Medulla oblongata (tissue), 1 donor: ENCODE measurements around the gene FAM90A26.
"Not testable (repeated sequence)": the region's sequence is repeated elsewhere in the genome, so short reads cannot be mapped to it uniquely, and the experiment has no call there.

Source experiments
- DNase-seq: peaks from one replicate; pipeline ENCODE4 v3.0.0-alpha.2; 2015; ENCODE audit errors: extremely low spot score

The FAM90A26 gene

GRCh38 chr4:9158392-9158791 lies 11.8 kb upstream of the FAM90A26 start:
- not testable (repeated sequence) for DNase-seq

DNA sequence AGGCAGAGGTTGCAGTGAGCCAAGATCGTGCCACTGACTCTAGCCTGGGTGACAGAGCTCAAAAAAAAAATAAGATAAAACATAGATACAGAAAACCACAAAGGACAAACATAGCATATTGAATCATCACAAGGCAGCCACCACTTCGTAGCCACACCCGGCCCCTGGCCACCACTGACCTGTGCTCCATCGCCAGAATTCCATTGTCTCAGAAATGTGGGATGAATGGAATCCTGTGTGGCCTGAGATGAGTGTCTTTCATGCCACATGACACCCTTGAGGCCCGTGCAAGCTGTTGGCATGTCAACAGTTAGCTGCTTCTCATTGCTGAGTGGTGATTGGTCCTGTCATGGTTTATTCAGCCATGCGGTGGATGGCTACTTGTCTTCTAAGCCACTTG lies 10.2 kb upstream of the FAM90A26 start:
- DNase-seq = not testable (repeated sequence)

DNA sequence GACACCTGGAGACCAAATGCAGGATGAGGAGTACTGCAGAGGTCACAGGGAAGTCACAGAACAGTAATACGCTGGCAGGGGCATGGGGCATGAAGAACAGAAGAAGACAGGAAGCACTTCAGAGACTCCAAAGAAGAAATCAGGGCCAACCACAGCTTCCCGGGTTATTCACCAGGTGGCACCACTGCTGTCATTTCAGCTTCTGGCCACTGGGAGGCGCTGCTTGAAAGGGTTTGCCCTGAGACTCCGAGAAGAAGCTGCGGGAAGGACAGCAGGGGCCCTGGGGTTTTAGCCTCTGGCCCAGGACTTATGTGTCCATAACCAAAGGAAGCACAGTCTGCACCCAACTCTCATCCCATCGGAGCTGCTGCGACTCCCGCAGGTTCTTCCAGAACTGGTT lies 4.2 kb upstream of the FAM90A26 start:
- DNase-seq = not testable (repeated sequence)

DNA sequence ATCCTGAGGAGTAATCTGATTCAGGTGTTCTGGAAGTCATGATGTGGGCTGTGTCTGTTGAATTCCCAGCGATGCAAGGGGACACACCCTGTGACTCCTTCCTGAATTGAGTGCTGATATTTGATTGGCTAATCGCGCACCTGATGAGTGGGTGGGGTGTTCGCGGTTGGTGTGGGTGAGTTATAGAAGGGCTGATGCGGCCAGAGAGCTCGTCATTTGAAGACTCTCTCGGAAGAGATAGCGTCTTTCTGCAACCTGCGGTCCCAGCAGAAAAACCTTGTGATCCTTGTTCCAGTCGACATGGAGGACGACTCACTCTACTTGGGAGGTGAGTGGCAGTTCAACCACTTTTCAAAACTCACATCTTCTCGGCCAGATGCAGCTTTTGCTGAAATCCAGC lies 40.1 kb downstream of the FAM90A26 start, which contains the start of gene USP17L10:
TSS of gene USP17L10 (plus strand) at position 301 of the 400 bp plus-strand sequence. CDS start at position 301, 0 bp downstream.
- not testable (repeated sequence) for DNase-seq

DNA sequence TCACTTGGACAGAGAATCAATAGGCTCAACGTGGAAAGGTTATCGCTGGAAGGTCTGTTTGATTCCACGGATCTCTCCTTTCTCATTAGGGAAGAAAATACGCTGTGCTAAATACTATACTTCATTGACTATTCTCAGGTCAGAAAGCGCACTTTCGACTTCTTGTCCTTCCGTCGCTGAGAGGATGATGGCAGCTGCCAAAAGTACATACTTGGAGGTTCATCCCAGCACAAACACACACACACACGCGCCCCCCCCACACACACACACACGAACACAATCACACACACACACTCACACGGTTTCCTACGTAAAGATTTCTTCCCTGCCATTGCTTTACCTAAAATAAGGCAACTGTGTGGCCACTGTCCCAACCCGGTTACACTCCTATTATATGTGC lies 44.5 kb downstream of the FAM90A26 start:
- not testable (repeated sequence) for DNase-seq

DNA sequence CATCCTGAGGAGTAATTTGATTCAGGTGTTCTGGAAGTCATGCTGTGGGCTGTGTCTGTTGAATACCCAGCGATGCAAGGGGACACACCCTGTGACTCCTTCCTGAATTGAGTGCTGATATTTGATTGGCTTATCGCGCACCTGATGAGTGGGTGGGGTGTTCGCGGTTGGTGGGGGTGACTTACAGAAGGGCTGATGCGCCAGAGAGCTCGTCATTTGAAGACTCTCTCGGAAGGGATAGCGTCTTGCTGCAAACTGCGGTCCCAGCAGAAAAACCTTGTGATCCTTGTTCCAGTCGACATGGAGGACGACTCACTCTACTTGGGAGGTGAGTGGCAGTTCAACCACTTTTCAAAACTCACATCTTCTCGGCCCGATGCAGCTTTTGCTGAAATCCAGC lies 44.9 kb downstream of the FAM90A26 start, which contains the start of gene USP17L11:
TSS of gene USP17L11 (plus strand) at position 301 of the 400 bp plus-strand sequence. CDS start at position 301, 0 bp downstream.
- DNase-seq = not testable (repeated sequence)

GRCh38 chr4:9219852-9220251 lies 49.6 kb downstream of the FAM90A26 start, which contains the start of gene USP17L12:
USP17L12 (plus strand) TSS chr4:9220152; CDS start chr4:9220152, 0 bp downstream.
- DNase-seq = not testable (repeated sequence)

- DNase-seq = not testable (repeated sequence)
These were observed 54.4 kb downstream of the FAM90A26 start, which contains the start of gene USP17L13 for GRCh38 chr4:9224596-9224995. USP17L13 (plus strand) TSS chr4:9224896; CDS start chr4:9224896, 0 bp downstream.
